ENCODE results near the gene ACR. TPM values are rescaled to one million over a fixed set of nuclear protein-coding genes. Genes with fewer than 3 reads are reported as not detected.

The ACR gene
- total and polyA plus RNA-seq, 2 of the 13 experiments (the other 11 are each of a cell fraction or from before 2014, with no cell fraction given): 0.15 TPM; not detected in 1

DNA sequence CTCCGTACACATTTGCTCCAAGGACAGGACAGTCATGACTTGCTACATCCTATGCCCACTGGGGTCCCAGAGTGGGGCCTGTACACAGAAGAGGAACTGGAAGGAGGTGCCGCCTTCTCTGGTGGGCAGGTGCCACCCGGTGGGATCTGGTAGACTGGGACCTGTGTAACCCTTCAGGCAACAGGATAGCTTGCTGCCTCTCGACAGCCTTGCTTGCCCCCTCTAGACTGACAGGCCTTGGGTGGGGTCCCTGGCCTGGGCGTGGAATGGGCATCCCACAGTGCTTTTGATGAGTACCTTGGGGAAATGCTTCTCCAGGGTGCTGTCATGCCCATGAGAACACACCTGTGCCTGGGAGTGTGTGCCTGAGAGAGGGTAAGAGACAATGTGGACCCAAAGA lies 49.6 kb upstream of the ACR start (continued):
- TF ChIP-seq ZBTB44 (CRISPR knock-in tag; IDR thresholded peaks at IDR 0.05) (no peak), YEATS2 (CRISPR knock-in tag; IDR thresholded peaks at IDR 0.05; ENCODE audit: borderline replicate concordance) (no peak), MIXL1 (CRISPR knock-in tag; IDR thresholded peaks at IDR 0.05) (no peak)

- Histone ChIP-seq H3K36me3 (replicated peaks in 1 of 2; ENCODE audit: control insufficient read depth in 1 of 2, insufficient read depth in 2 of 2, low read length in 2 of 2) (no peaks in the 10 kb centered on the region), H3K9ac (ENCODE audit: insufficient read depth, low read depth, low read length) (no peak overlapping the region), H2AFZ (ENCODE audit: low read length) (no peak overlapping the region), H3K4me2 (ENCODE audit: low read depth, low read length) (no peak overlapping the region), H3K4me3 (replicated peaks in 1 of 3; ENCODE audit: insufficient read depth in 1 of 3, low read depth in 2 of 3, low read length in 3 of 3) (no peak overlapping the region), H3K79me2 (ENCODE audit: insufficient read depth, low read length) (no peaks in the 10 kb centered on the region), H3K4me1 (ENCODE audit: insufficient read depth, low read length) (peaks cover 16% of the 10 kb centered on the region), H3K27me3 (ENCODE audit: control insufficient read depth in 1 of 2, insufficient read depth in 2 of 2, low read length in 2 of 2) (no peaks in the 10 kb centered on the region), H4K20me1 (ENCODE audit: insufficient read depth, low read length) (no peaks in the 10 kb centered on the region), H3K9me3 (ENCODE audit: low read length) (no peaks in the 10 kb centered on the region), H3K27ac (ENCODE audit: extremely low read length, insufficient read depth, low read length) (no peak overlapping the region)
- peak; percentile 33 for DNase-seq (ENCODE audit: low spot score)
- no peak for ATAC-seq
- ChIA-PET CTCF (ENCODE audit: low intra/inter-chr PET ratio, low total read pairs) (interaction anchor here (0.7 to 2.5 kb wide), 7 partner anchors 50 to 193 kb away, joined by 3 to 30 read pairs (median 5); partner anchors contain the start of gene ARSA), POLR2A (no interaction called here)
- intact Hi-C loops (cut with micrococcal nuclease; ENCODE audit: unreplicated experiment): loop anchor here (1.0 to 5.0 kb wide), 3 partner anchors 49 to 115 kb away; partner anchors contain the start of gene ARSA
- 5% methylated on average over 2 of the region's 2 CpGs for WGBS (ENCODE audit: low lambda C conversion rate)
- peak; percentile 88 for FAIRE-seq
- BruUV-seq (replicated peaks): no TSS peak
- in situ Hi-C loops (cut with HindIII; ENCODE audit: extremely low pct_ligation_motif_present, low pct_unique_long_range_greater_than_20kb): no loop called here
- TF ChIP-seq ZNF775 (CRISPR knock-in tag; IDR thresholded peaks at IDR 0.05; ENCODE audit: borderline replicate concordance): no peak
- no peak for TF ChIP-seq ZNF446 (CRISPR knock-in tag; IDR thresholded peaks at IDR 0.05)
- peak; percentile 94 for TF ChIP-seq SMC3 (IDR thresholded peaks at IDR 0.05; ENCODE audit: low read length)
- no peak for TF ChIP-seq REXO4 (CRISPR knock-in tag; IDR thresholded peaks at IDR 0.05; ENCODE audit: borderline replicate concordance)
- no peak for TF ChIP-seq FOXP4 (CRISPR knock-in tag; IDR thresholded peaks at IDR 0.05)
- no peak for TF ChIP-seq USF2 (IDR thresholded peaks at IDR 0.05; ENCODE audit: low read depth, low read length)
- no peak for TF ChIP-seq USF2 (CRISPR knock-in tag; IDR thresholded peaks at IDR 0.05; ENCODE audit: borderline replicate concordance)
- TF ChIP-seq RAD21 (CRISPR knock-in tag; IDR thresholded peaks at IDR 0.05): peak; percentile 78
- no peak for TF ChIP-seq TOPORS (CRISPR knock-in tag; IDR thresholded peaks at IDR 0.05)
- TF ChIP-seq ARID3A (IDR thresholded peaks at IDR 0.05; ENCODE audit: low read depth, low read length): no peak
- TF ChIP-seq SNAPC2 (CRISPR knock-in tag; IDR thresholded peaks at IDR 0.05): no peak
- no peak for TF ChIP-seq ZNF678 (CRISPR knock-in tag; IDR thresholded peaks at IDR 0.05)
- TF ChIP-seq TCF7L2 (IDR thresholded peaks at IDR 0.05; ENCODE audit: low read depth, low read length): no peak
- TF ChIP-seq SAP130 (CRISPR knock-in tag; IDR thresholded peaks at IDR 0.05; ENCODE audit: low read depth): peak; percentile 26; the same call in 1 of the 2 replicates
- no peak for TF ChIP-seq ZNF350 (CRISPR knock-in tag; IDR thresholded peaks at IDR 0.05; ENCODE audit: borderline replicate concordance, low read depth)
Observed at GRCh38 chr22:50691521-50691920, 46.5 kb upstream of the ACR start.

Measured in HepG2 (cell line).